MM.1S (cell line): ENCODE results near the gene TCF3.

Experiments
- DNase-seq: peaks from one replicate; pipeline ENCODE4 v3.0.0-alpha.2; 2015
- H2AFZ ChIP-seq: fragments of 300-600 bp; sonication (generic); 2 replicates; pipeline ENCODE4 v1.6.0; 2016; ENCODE audit warnings: antibody characterized with exemption, low read length
- H3F3A ChIP-seq: fragments of 300-600 bp; sonication (generic); 2 replicates; pipeline ENCODE4 v1.6.1; 2016; ENCODE audit warnings: mild to moderate bottlenecking, antibody characterized with exemption, low read length, moderate library complexity, mixed read lengths; ENCODE audit not compliant: insufficient read depth
- H3K27ac ChIP-seq: fragments of 300-600 bp; sonication (generic); 2 replicates; pipeline ENCODE4 v1.5.1; 2016; ENCODE audit warnings: mild to moderate bottlenecking, low read length
- H3K27me3 ChIP-seq: fragments of 300-600 bp; sonication (generic); replicated peaks from 2 replicates; pipeline ENCODE4 v1.6.0; 2016; ENCODE audit warnings: low read length; ENCODE audit not compliant: insufficient read depth
- H3K36me3 ChIP-seq: fragments of 300-600 bp; sonication (generic); replicated peaks from 2 replicates; pipeline ENCODE4 v1.6.1; 2016; ENCODE audit warnings: mild to moderate bottlenecking, low read length, mixed read lengths; ENCODE audit not compliant: insufficient read depth
- H3K4me1 ChIP-seq: fragments of 300-600 bp; sonication (generic); 2 replicates; pipeline ENCODE4 v1.6.1; 2016; ENCODE audit warnings: low read length, mixed read lengths
- H3K4me2 ChIP-seq: fragments of 300-600 bp; sonication (generic); 2 replicates; pipeline ENCODE4 v1.6.0; 2016; ENCODE audit warnings: low read depth, low read length
- H3K4me3 ChIP-seq: fragments of 300-600 bp; sonication (generic); 2 replicates; pipeline ENCODE4 v1.5.1; 2016; ENCODE audit warnings: low read length, mixed read lengths
- H3K79me2 ChIP-seq: fragments of 300-600 bp; sonication (generic); 2 replicates; pipeline ENCODE4 v1.6.1; 2016; ENCODE audit warnings: mixed run types, low read length, mixed read lengths
- H3K9ac ChIP-seq: fragments of 300-600 bp; sonication (generic); 2 replicates; pipeline ENCODE4 v1.6.1; 2016; ENCODE audit warnings: low read length, mixed read lengths
- H3K9me2 ChIP-seq: fragments of 300-600 bp; sonication (generic); replicated peaks from 2 replicates; pipeline ENCODE4 v1.6.1; 2016; ENCODE audit warnings: mild to moderate bottlenecking, low read length, mixed read lengths; ENCODE audit not compliant: insufficient read depth
- H3K9me3 ChIP-seq: fragments of 300-600 bp; sonication (generic); replicated peaks from 2 replicates; pipeline ENCODE4 v1.6.1; 2016; ENCODE audit warnings: mild to moderate bottlenecking, low read length, mixed read lengths; ENCODE audit not compliant: insufficient read depth
- H4K20me1 ChIP-seq: fragments of 300-600 bp; sonication (generic); 2 replicates; pipeline ENCODE4 v1.6.1; 2016; ENCODE audit warnings: mild to moderate bottlenecking, low read length, moderate library complexity, mixed read lengths; ENCODE audit not compliant: insufficient read depth
- CTCF ChIP-seq: fragments of 300-600 bp; sonication (generic); IDR thresholded peaks from 2 replicates; pipeline ENCODE4 v1.5.1; 2016; ENCODE audit warnings: antibody characterized with exemption, low read length, mixed read lengths
- EZH2 ChIP-seq: fragments of 300-600 bp; sonication (generic); optimal IDR thresholded peaks from 2 replicates; pipeline ENCODE3; 2017; ENCODE audit warnings: low read depth, mild to moderate bottlenecking, antibody characterized with exemption, low read length, mixed read lengths
- EZH2phosphoT487 ChIP-seq: fragments of 300-600 bp; sonication (generic); IDR thresholded peaks from 2 replicates; pipeline ENCODE4 v1.6.1; 2018; ENCODE audit warnings: antibody characterized with exemption, low read length

The TCF3 gene

GRCh38 chr19:1616396-1616795 lies 36.0 kb downstream of the TCF3 start:
- peaks cover 23% of the 10 kb centered on the region for H3K36me3 ChIP-seq
- H3K27me3 ChIP-seq: no peaks in the 10 kb centered on the region
- H3K4me2 ChIP-seq: no peak overlapping the region
- no peak for DNase-seq
- H3K4me3 ChIP-seq: no peak overlapping the region
- H4K20me1 ChIP-seq: peaks cover 20% of the 10 kb centered on the region; the same call in 1 of the 2 replicates
- no peak overlapping the region for H3K27ac ChIP-seq
- peaks cover 14% of the 10 kb centered on the region for H3F3A ChIP-seq
- no peak for TF ChIP-seq EZH2phosphoT487
- no peak for TF ChIP-seq CTCF
- no peak for TF ChIP-seq EZH2
- H3K9me3 ChIP-seq: no peaks in the 10 kb centered on the region
- no peaks in the 10 kb centered on the region for H3K9me2 ChIP-seq
- no peak overlapping the region for H3K9ac ChIP-seq
- H3K79me2 ChIP-seq: peaks cover 77% of the 10 kb centered on the region
- peaks cover 18% of the 10 kb centered on the region for H3K4me1 ChIP-seq
- no peak overlapping the region for H2AFZ ChIP-seq

DNA sequence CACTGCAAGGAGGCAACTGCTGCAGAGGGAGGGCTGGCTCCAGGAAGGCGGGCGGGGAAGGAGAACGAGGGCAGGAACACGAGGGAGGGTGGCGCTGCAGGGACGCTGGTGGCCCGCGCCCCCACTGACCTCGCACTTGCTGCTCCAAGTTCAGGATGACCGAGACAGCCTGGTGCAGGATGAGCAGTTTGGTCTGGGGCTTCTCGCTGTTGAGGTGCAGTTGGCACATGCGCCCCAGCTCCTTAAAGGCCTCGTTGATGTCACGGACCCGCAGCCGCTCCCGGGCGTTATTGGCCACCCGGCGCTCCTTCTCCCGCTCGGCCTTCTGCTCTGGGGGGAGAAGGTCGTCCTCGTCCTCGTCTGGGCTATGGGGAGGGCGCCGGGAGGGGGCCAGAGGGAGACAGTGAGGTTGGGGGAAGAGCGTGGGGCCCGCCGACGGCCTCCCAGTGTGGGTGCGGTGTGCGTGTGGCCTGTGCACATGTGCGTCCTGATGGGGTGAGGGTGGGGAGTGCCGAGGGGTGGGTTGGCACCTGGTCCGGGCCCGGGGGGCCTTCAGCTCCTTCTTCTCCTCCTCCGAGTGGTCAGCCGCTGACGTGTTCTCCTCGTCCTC lies 37.2 kb downstream of the TCF3 start:
- TF ChIP-seq EZH2: no peak
- no peak for TF ChIP-seq EZH2phosphoT487
- no peak for TF ChIP-seq CTCF
- DNase-seq: no peak
- H3K9me2 ChIP-seq: no peaks in the 10 kb centered on the region
- 0 out of 2 replicates have a peak, but pooled peaks cover 14% of the 10 kb centered on the region for H4K20me1 ChIP-seq
- peaks cover 25% of the 10 kb centered on the region for H3K36me3 ChIP-seq
- H3K79me2 ChIP-seq: peaks cover 68% of the 10 kb centered on the region
- H2AFZ ChIP-seq: no peak overlapping the region
- peaks cover 14% of the 10 kb centered on the region for H3K4me1 ChIP-seq
- H3K9me3 ChIP-seq: no peaks in the 10 kb centered on the region
- no peak overlapping the region for H3K27ac ChIP-seq
- peaks cover 20% of the 10 kb centered on the region for H3F3A ChIP-seq
- H3K4me2 ChIP-seq: no peak overlapping the region
- no peaks in the 10 kb centered on the region for H3K27me3 ChIP-seq
- H3K9ac ChIP-seq: no peak overlapping the region
- H3K4me3 ChIP-seq: no peak overlapping the region

- H3K9me3 ChIP-seq: no peaks in the 10 kb centered on the region
- H3K27ac ChIP-seq: no peak overlapping the region
- H3K79me2 ChIP-seq: peaks cover 57% of the 10 kb centered on the region
- H3K9ac ChIP-seq: no peak overlapping the region
- H3F3A ChIP-seq: peaks cover 30% of the 10 kb centered on the region
- no peak overlapping the region for H3K4me2 ChIP-seq
- no peak for DNase-seq
- H3K4me1 ChIP-seq: peaks cover 13% of the 10 kb centered on the region
- H3K9me2 ChIP-seq: no peaks in the 10 kb centered on the region
- H3K36me3 ChIP-seq: peaks cover 25% of the 10 kb centered on the region
- no peak overlapping the region for H2AFZ ChIP-seq
- no peaks in the 10 kb centered on the region for H3K27me3 ChIP-seq
- H3K4me3 ChIP-seq: no peak overlapping the region
- TF ChIP-seq EZH2phosphoT487 (no peak), CTCF (no peak), EZH2 (no peak)
- H4K20me1 ChIP-seq: 0 out of 2 replicates have a peak, but pooled peaks cover 10% of the 10 kb centered on the region
These were observed 38.4 kb downstream of the TCF3 start for GRCh38 chr19:1613808-1614570.
